Left ventricle myocardium superior (tissue), 1 donor: ENCODE measurements around the gene ADGRG1. TPM values are rescaled to one million over a fixed set of nuclear protein-coding genes. Genes with fewer than 3 reads are reported as not detected.

Experiments
- ATAC-seq: fragments of 200-7000 bp; cut with Tn5 transposase; one replicate; pipeline ENCODE4 v1.9.1; 2020; ENCODE audit warnings: mild to moderate bottlenecking, moderate library complexity
- DNase-seq: peaks from one replicate; pipeline ENCODE4 v3.0.0-alpha.2; 2020
- intact Hi-C: fragments of 100-400 bp; cut with micrococcal nuclease; formaldehyde crosslinking; loops from one replicate; pipeline ENCODE4 v1.11.0; 2022
- total RNA-seq: library from RNA; stranded (reverse); fragmentation: NEBNext Ultra II Directional; extraction: Animal tissue kit (Norgen Biotek cat#: 25700); gene quantifications from one replicate; pipeline ENCODE4 v1.2.1, GENCODE V29; 2021
- donor health status: DM: no; HTN: yes; CAD: no; lungs with severe emphysema.

Gene ADGRG1
- total RNA-seq, 1 donor from 2014 or later: 18.6 TPM

DNA sequence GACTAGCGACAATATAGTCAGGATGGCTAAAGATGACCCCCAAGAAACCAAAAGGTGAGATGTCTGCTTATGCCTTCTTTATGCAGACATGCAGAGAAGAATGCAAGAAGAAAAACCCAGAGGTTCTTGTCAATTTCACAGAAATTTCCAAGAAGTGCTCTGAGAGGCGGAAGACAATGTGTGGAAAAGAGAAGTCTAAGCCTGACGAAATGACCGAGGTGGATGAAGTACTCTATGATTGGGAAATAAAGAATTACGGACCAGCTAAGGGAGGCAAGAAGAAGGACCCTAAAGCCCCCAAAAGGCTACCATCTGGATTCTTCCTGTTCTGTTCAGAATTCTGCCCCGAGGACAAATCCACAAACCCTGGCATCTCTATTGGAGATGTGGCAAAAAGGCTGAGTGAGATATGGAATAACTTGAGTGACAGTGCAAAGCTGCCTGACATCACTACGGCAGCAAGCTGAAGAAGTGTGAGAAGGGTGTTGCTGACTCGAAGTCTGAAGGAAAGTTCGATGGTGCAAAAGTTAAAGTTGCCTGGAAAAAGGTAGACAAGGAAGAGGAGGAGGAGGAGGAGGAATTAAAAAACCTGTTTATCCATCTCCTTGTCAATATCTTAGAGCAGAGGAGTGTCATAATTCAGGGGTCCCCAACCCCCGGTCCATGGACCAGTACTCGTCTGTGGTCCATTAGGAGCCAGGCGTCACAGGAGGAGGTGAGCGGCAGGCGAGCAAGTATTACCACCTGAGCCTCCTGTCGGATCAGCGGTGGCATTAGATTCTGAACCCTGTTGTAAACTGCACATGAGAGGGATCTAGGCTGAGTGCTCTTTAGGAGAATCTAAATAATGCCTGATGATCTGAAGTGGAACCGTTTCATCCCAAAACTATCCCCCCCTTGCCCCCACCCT, 25.1 kb upstream of the ADGRG1 start:
- DNase-seq (no peak), ATAC-seq (no peak)
- intact Hi-C loops: loop anchor here (5.0 kb wide), 1 partner anchor 44 kb away; no protein-coding TSS in a partner anchor

DNA sequence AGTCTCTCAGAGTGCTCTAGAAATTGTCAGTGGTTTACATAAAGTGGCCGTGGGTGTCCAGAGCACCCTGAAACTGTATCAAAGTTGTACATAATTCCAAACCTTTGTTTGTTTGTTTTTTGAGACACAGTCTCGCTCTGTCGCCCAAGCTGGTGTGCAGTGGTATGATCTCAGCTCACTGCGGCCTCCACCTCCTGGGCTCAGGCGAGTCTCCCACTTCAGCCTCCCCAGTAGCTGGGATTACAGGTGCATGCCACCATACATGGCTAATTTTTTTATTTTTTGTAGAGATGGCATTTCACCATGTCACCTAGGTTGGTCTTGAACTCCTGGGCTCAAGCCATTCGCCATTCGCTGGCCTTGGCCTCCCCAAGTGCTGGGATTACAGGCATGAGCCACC, 24.3 kb upstream of the ADGRG1 start:
- intact Hi-C loops: loop anchor here (5.0 kb wide), 1 partner anchor 43 kb away; no protein-coding TSS in a partner anchor

DNA sequence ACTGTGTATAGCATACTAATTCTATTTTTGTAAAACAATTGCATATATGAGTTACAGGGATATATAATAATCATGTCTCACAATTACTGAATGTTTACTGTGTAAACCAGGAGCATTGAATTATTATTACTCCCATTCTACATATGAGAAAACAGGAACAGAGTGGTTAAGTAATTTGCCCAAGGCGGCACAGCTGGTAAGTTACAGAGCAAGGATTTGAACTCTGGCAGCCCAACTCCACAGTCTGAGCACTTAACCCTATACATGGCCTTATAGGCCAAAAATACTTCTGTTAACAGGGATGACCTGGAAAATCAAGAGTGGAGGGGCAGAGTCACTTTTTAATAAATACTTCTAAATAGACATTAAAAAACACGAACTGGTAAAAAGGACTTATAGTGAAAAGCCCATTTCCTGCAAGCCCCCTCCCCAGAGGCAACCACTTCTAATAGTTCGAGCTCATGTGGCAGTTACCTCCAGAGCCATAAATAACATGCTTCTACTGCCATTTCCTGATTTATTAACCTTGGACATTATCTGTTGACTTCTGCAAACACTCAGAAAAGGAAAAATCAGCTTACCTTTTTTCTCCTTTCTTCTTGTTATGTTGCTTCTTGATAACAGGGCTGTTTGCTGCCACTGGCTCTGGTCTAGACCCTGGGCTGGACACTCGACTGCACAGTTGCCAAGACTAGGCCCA, 22.1 kb upstream of the ADGRG1 start:
- ATAC-seq (no peak), DNase-seq (no peak)
- intact Hi-C loops: no loop called here

More for the DNA sequence above, 24.3 kb upstream of the ADGRG1 start:
- DNase-seq (no peak), ATAC-seq (no peak)

DNA sequence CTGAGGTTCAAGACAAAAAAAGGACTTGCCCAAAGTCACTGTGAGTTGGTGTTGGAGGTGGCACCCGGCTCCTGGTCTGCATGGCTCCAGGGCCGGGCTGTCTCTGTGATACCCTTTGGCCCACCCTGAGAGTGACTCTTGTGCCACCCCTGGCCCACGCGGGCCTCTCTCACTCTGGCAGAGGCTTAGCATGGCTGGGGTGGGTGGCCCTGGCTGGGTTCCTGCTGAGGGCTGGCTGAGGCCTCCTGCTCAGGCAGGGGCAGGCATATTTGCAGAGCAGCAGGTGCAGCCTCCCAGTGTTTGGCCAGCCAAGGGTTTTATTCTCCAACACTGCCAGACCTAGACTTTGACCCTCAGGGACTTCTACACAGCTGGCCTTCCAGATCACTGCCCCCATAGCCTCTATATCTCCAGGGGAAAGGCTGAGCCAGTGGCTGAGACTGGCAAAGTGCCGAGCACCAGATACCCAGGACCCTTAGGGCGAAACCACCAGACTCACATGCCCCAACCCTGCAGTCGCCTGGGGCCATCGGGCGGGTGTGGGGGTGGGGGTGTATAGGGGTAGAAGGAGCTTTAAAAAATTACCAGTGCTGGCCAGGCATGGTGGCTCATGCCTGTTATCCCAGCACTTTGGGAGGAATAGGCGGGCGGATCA, 21.5 kb upstream of the ADGRG1 start:
- DNase-seq: no peak
- ATAC-seq: no peak
- intact Hi-C loops: no loop called here

DNA sequence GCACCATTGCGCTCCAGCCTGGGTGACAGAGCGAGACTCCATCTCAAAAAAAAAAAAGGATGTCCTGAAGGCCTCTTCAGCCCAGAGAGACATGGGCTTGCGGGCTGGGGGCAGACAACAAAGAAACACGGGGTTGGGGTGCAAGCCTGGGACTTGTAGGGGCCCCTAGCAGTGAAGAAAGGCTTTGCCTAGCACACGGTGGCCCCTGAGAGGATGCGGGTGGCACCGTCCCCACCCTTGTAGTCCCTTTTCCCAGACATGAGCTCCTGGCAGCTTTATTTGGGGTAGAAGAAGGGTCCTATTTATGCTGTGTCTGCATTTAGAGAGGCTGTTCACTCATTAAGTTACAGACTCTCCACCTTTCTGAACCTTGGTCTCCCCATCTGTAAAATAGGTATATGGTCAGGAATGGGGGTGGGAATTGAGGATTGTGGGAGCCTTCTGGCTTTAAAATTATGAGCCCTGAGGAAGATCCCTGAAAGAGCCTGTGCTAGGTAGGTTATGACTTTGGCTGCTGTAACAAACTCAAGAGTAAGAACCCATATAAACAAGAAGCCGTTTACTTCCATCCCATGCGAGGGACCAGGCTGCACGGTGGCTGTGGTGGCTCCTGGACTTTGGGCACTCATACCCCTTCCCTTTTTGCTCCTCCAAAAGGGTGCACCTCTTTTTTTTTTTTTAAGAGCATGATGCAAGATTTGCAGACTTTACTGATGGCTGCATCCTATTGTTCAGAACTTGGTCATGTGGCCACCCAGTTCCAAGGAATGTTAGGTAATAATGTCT, 20.6 kb upstream of the ADGRG1 start:
- intact Hi-C loops: no loop called here
- no peak for DNase-seq
- ATAC-seq: no peak

DNA sequence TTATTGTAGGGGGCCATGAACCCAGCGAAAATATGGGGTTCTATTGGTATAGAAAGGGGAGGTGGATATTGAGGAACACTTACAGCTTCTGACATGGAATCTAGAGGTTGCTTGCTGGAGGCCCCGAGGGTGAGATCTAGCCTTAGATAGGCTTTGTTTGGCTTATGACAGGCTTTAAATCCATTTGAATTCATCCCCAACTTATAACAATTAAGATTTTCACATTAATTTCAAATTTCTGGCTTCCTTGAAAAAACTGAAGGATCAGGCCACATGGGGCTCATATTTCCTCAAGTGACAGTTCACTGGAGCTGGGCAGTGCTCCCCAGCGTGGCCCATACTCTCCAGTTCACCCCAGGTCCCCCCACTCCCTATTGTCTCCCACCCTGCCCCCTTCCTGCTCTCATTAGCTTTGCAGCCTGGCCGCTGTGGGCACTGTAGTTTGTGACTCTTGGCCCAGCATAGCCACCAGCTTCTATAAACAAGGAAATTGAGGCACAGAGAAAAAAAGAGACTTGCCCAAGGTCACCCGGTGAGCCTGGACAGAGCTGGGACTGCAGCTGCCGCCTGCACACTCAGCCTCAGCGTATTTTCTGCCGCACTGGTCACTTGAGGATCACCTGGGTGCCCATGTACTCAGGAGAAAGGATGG, 19.8 kb upstream of the ADGRG1 start:
- ATAC-seq: no peak
- intact Hi-C loops: no loop called here
- DNase-seq: no peak

DNA sequence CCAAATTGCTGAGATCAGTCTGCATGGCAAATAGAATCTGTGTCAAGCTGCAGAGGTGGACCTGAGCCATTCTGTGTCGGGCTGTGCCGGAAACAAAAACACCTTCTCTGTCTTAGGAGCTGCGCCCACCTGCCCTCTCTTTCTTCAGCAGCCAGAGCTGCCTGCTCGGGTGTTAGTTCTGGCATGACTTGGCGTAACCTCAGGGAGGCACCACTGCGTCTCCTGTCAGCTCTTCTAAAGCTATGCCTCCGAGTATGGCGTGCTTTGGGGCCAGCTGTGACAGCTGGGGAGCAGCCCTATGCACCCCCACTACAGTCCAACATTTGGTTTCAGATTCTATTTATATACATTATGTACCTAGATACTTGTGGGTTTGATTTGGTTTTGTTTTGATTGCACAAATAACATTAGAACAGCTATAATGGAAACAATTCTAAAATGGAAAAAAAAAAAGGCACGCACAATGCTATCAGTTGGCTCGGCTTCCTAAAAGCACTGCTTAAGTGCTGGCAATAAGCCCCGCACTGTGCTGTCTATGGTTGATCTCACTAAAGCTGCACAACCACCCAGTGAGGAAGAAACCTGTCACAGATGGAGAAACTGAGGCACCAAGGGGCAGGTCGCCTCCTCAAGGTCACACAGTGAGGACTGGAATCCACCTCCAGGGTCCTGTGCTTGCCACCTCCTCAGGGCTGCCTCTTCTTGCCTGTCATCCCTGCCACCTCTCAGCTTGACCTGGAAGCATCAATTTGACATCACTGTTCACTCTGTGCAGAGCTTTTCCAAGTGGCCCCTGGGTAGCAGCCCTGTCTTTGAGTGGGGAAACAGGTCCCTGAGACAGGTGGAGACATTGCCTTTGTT, 18.7 kb upstream of the ADGRG1 start:
- intact Hi-C loops: no loop called here
- peak; percentile 86 for ATAC-seq
- DNase-seq: peak; percentile 48

DNA sequence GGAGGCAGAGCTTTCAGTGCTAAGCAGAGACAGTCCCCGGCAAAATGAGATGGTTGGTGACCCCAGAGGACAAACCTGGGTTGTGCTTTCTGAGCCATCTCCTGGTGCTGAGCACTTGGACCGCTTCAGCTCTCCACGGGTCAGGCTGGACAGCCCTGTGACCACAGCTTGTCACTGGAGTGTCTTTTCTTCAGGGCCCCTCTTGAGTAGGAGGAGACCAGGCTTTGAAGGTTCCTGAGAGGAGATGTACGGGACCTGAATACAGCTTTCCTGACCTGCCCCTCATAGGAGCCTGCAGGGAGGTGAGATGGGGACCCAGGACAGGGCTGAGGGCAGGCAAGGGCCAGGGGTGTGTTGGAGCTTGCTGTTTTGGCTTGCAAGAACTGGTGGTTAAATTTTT, 17.8 kb upstream of the ADGRG1 start:
- DNase-seq (no peak), ATAC-seq (no peak)
- intact Hi-C loops: no loop called here

DNA sequence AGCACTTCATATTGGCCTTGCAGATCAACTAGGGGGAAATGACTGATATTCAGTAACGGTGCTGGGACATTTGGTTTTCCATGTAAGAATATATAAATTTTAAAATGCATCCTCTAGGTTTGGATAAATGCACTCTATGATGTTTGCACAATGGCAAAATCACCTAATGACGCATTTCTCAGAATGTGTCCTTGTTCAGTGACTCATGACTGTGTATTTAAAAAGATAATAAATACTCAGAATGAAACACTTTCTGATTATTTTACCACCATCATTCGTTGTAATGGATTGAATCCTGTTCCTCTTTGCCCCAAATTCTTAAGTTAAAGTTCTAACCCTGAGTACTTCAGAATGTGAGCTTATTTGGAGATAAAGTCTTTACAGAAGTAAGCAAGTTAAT, 17.2 kb upstream of the ADGRG1 start:
- no peak for ATAC-seq
- intact Hi-C loops: no loop called here

DNA sequence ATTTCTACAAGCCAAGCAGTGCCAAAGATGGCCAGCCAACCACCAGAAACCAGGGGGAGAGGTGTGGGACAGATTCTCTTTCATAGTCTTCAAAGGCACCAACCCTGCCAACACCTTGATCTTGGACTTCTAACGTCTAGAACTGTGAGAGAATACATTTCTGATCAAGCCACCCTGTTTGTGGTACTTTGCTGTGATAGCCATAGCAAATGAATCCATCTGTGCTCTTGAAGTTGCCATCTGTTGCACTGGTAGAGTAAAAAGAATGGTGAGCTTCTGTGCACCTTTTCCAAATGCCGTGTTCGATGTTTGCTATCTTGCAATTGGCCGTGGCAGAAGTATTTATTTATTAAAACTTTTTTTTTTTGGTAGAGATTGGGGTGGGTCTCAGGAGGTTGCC, 16.7 kb upstream of the ADGRG1 start:
- DNase-seq: no peak
- ATAC-seq: no peak
- intact Hi-C loops: no loop called here

More for the DNA sequence above, 17.2 kb upstream of the ADGRG1 start:
- no peak for DNase-seq

DNA sequence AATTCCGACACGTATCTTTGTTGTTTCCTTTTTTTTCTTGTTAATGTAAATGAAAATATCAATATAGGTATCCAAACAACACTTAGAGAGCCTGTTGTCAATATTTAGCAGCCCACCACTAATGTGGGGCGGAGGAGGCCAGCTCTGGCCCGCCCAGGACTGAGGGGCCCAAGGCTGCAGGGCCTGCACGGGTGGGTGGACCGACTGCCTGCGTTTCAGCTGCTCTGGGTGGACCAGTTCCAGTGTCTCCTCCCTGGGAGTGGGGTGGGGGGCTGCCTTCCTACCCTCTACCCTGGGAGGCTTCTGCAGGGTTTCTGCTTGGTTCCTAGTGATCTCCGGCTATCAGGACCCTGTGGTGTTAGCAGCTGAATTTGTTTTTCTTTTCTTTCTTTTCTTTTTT, 15.9 kb upstream of the ADGRG1 start:
- no peak for DNase-seq
- intact Hi-C loops: no loop called here

DNA sequence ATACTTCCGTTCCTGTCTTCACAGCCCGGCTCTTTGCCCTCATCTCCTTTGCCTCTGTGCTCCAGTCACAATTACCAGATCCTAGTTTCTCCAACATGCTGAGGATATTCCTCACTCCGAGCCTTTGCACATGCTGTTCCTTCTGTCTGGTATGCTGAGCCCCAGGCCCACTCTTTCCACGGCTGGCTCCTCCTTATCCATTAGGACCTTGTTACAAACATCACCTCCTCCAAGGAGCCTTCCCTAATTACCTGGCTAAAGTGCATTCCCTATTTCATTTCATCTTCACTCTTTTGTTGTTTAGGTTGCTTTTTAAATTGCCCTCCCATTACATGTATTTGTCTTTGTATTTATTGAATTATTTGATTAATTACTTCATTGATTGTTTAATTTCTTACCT, 14.9 kb upstream of the ADGRG1 start:
- ATAC-seq: no peak

More for the DNA sequence above, 15.9 kb upstream of the ADGRG1 start:
- no peak for ATAC-seq

DNA sequence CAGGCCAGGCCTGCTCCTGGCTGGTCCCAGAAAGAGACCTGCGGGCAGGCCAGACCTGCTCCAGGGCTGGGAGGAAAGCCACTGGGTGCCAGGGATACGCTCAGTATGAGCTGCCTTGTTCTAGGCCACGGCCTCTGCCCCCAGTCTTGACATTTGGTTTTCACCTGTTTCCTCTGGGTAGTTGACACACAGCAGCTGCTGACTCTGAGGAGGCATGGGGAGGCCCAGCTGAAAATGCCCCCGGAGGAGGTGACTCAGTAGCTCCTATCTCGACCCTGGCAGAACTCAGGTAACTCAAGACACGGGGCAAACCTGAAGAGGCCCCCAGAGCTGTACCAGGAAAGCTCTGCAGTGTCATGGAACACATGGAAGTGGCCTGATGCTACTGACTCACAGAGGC, 13.9 kb upstream of the ADGRG1 start:
- no peak for DNase-seq
- intact Hi-C loops: no loop called here

More for the DNA sequence above, 14.9 kb upstream of the ADGRG1 start:
- intact Hi-C loops: no loop called here
- no peak for DNase-seq

DNA sequence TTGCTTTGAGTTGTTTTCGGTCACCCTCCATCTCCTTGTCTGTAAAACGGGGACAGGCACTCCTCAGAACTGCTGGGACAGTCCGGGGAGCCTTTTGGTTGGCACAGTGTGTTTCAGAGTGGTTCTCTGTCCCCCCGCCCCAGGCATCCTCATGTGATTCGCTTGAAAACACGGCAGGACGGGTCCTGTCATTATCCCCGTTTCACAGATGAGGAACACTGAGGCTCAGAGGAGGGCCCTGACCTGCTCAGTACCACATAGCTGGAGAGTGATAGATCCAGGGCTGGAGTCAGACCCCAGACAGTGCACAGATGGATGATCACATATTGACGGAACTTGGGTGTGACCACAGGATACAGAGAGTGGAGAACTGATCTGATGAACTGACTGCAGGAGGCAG, 13.5 kb upstream of the ADGRG1 start:
- intact Hi-C loops: no loop called here
- no peak for DNase-seq
- ATAC-seq: no peak

More for the DNA sequence above, 13.9 kb upstream of the ADGRG1 start:
- ATAC-seq: no peak

DNA sequence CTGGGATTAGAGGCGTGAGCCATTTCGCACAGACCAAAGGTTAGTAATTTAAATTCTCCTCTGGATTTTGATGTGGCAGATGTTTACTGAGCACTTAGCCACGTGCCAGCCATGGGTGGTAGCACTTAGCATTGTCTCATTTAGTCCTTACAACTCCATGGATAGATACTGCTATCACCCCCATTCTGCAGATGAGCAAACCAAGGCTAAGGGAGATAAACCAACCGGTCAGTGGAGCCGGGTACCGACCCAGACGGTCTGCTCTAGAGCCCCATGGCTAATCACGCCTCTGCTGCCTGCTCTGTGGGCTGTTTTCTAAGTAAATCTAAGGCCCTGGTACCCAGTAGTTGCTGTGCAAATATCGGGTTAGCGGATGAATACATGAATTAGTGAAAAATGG, 12.6 kb upstream of the ADGRG1 start:
- no peak for DNase-seq
- intact Hi-C loops: no loop called here

DNA sequence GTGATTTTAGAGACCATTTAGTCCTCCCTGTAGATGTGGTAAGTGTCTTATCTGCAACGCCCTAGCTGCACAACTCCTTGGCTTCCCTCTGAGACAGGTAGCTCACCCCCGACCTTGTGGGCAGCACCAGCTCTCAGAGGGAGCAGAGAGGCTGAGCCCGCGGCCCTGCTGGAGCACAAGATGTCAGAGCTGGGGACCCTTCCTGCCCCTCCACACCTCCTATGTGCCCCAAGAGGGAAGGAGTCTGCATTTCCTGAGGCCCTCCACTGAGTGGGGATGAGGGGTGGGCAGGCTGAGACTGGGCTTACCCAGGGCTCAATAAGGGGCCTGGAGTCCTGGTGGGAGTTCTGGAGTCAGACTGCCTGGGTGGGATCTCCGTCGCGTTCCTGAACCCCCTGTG, 12.2 kb upstream of the ADGRG1 start:
- no peak for ATAC-seq
- DNase-seq: no peak
- intact Hi-C loops: no loop called here

More for the DNA sequence above, 12.6 kb upstream of the ADGRG1 start:
- no peak for ATAC-seq

DNA sequence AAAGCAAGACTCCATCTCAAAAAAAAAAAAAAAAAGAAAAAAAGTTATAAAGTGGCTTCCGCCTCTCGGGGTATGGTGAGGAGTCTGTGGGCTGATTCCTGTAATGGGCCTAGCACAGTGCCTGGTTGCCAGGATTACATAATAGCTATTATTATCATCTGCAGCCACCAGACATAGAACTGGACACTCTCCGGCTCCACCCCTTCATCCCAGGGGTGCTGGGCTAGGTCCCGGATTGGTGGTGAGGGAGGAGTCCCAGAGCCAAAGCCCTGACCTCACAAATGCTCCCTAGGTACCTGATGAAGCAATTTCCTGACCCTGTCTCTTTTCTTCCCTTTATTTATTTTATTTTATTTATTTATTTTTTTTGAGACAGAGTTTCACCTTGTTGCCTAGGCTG, 11.6 kb upstream of the ADGRG1 start:
- intact Hi-C loops: no loop called here
- ATAC-seq (peak; percentile 73), DNase-seq (no peak)
